ENCODE measurements around the gene PYGB. TPM values are rescaled to one million over a fixed set of nuclear protein-coding genes. Genes with fewer than 3 reads are reported as not detected.

The PYGB gene
- total RNA-seq, 4 donors from 2014 or later, result 83.2 to 141 (median 94.6) TPM

DNA sequence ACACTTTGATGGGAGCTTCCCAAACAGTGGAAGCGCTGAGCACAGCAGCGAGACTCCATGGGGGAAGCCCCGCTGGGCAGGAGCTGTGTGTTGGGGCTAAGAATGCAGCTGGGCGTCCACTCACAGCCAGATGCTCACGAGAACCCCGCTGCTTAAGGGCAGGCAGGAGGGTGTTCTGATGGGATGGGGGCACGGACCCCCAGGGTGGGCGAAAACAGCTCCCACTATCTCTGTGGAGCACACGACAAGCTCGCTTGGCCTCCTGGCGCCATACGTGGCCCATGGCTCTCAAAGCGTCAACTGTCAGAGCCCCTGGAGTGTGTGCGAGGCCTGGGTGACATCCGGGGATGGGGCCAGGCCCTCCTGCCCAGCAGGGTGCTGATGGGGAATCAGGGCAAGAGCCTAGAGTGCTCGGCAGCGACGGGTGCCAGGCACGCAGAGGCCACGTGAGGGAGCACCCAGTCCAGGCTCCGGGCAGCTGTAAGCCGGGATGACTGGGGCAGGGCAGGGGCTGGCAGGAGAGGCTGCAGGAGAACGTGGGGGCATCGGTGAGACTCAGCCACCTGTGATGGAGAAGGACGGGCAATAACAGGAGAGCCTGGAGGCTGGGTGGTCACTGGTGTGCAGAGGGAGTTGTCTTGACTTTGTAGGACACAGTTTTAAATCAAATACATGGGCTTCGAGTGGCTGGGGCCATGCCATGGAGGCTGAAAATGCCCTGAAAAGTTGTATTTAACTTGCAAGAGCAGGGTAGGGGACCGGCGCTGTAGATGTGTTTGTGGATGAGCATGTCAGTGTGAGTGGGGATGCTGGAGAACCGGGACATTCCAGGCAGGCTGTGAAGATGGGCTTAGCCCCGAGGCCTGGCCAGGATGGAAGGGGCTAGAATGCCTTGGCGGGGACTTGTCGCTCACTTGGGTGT is 27.3 kb downstream of the PYGB start:
- intact Hi-C loops (cut with DNase I), result no loop called here
- peak; percentile 0 to 1 for DNase-seq
- H3K27me3 ChIP-seq, result no peaks in the 10 kb centered on the region
- TF ChIP-seq, protein P1, sequence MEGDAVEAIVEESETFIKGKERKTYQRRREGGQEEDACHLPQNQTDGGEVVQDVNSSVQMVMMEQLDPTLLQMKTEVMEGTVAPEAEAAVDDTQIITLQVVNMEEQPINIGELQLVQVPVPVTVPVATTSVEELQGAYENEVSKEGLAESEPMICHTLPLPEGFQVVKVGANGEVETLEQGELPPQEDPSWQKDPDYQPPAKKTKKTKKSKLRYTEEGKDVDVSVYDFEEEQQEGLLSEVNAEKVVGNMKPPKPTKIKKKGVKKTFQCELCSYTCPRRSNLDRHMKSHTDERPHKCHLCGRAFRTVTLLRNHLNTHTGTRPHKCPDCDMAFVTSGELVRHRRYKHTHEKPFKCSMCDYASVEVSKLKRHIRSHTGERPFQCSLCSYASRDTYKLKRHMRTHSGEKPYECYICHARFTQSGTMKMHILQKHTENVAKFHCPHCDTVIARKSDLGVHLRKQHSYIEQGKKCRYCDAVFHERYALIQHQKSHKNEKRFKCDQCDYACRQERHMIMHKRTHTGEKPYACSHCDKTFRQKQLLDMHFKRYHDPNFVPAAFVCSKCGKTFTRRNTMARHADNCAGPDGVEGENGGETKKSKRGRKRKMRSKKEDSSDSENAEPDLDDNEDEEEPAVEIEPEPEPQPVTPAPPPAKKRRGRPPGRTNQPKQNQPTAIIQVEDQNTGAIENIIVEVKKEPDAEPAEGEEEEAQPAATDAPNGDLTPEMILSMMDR (IDR thresholded peaks at IDR 0.05), result no peak
- TF ChIP-seq POLR2A (IDR thresholded peaks at IDR 0.05), result no peak
- no peak overlapping the region for H3K27ac ChIP-seq
- WGBS, 2 donors, result 93% methylated on average over 32 of the region's 32 CpGs
- H3K4me1 ChIP-seq, result peaks cover 0 to 7% of the 10 kb centered on the region in 2 donors
- peaks cover 54 to 66% of the 10 kb centered on the region in 2 donors for H3K36me3 ChIP-seq
- H3K4me3 ChIP-seq (replicated peaks in 1 of 3), result no peak overlapping the region
- H3K9me3 ChIP-seq, result no peaks in the 10 kb centered on the region

DNA sequence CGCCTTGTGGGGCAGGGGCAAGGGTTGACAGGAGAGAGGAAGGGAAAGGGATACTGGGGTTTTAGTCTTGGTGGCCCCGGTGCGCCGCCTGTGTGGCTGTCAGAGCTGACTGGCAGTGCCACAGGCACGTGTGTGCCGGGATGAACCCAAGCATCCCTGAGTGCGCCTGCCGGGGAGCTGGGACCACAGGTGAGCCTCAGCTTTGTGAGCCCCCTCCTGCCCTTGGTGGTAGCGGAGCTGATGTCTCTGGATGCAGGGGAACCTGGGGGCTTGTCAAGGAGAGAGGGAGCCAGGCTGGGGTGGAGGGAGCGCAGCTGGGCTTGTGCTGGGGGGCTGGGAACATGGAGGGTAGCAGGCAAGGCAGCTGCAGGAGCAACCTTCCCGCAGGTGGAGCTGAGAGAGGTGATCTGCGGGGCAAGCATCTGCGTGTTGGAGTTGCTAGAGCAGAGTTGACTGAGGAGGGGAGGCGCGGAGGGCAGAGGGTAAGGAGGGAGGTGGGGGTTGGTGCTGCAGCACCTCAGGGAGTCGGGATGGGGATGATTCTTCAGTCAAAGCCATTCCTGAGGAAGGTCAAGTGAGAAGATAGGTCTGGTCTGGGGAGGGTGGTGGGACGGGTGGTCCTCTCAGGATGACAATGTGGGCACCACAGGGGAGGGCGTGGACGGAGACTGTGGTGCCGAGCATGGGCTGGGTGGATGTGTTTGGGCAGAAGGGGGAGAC is 28.1 kb downstream of the PYGB start:
- no peak overlapping the region for H3K4me3 ChIP-seq (replicated peaks in 1 of 3)
- no peaks in the 10 kb centered on the region for H3K9me3 ChIP-seq
- peak; percentile 0 to 1 for DNase-seq
- no peaks in the 10 kb centered on the region for H3K27me3 ChIP-seq
- H3K36me3 ChIP-seq, result peaks cover 52 to 59% of the 10 kb centered on the region in 2 donors
- intact Hi-C loops (cut with DNase I), result no loop called here
- no peak overlapping the region for H3K27ac ChIP-seq
- no peak for TF ChIP-seq POLR2A (IDR thresholded peaks at IDR 0.05)
- TF ChIP-seq, protein P1 (IDR thresholded peaks at IDR 0.05), result no peak
- peaks cover 0 to 13% of the 10 kb centered on the region in 2 donors for H3K4me1 ChIP-seq
- 95 to 97% methylated on average over 20 of the region's 20 CpGs for WGBS, 2 donors

DNA sequence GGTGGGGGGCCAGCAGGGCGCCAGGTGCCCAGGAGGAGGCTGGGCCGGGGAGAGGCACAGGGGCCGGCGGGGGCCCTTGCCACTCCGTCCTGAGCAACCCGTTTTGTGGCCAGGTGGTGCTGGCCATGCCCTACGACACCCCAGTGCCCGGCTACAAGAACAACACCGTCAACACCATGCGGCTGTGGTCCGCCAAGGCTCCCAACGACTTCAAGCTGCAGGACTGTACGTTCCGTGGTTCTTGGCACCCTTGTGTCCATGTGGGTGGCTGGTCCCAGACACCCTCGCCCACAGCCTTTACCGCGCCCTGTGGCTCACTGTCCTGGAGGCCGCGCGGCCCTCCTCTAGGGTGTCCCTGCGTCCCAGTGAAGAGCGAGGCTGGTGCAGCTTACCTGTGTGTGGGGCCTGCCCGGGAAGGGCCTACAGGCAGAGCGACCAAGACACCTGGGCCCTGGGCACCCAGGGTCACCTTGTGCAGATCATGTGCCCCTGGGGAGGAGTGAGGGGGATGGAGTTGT is 28.7 kb downstream of the PYGB start:
- peaks cover 0 to 13% of the 10 kb centered on the region in 2 donors for H3K4me1 ChIP-seq
- intact Hi-C loops (cut with DNase I), result no loop called here
- WGBS, 2 donors, result 89 to 100% methylated on average over 10 to 15 of the region's 24 CpGs

DNA sequence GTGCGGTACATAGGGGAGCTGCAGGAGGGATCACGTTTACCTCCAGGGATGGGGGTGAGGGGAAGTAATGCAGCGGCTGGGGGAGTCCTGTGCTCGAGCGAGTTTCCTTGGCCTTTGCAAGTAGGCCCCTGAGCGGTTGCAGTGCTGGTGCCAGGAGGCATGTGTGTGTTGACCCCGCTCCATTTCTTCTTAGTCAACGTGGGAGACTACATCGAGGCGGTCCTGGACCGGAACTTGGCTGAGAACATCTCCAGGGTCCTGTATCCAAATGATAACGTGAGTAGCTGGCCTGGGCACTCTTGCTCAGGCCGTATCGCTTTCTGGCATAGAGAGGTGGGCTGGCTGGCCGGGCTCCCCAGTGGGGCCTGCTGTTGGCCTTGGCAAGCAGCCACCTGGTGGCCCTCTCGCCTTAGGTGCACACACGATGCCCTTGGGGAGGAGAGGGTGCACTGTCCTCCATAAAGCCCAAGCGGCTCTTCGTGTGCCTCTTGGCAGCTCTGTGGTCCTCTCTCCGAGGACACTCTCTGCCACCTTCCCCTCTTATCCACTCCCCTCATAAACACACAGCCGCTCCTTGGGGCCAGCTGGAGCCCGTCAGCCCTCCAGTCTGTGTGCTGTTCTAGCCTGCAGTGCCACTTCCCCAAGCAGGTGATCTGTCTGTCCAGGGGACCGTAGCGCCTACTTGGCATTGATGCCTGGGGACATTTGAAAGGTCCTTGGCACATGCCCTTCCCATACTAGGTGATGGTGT is 29.3 kb downstream of the PYGB start:
- TF ChIP-seq, protein P1 (IDR thresholded peaks at IDR 0.05), result no peak
- no peak for TF ChIP-seq POLR2A (IDR thresholded peaks at IDR 0.05)
- Histone ChIP-seq H3K27ac (no peak overlapping the region), H3K9me3 (no peaks in the 10 kb centered on the region), H3K36me3 (peaks cover 50 to 54% of the 10 kb centered on the region in 2 donors), H3K4me1 (peaks cover 0 to 13% of the 10 kb centered on the region in 2 donors), H3K4me3 (replicated peaks in 1 of 3) (no peak overlapping the region), H3K27me3 (no peaks in the 10 kb centered on the region)
- peak; percentile 8 to 36 for DNase-seq
- 87 to 94% methylated on average over 22 to 24 of the region's 24 CpGs for WGBS, 2 donors
- intact Hi-C loops (cut with DNase I), result no loop called here

More for the DNA sequence above, 28.7 kb downstream of the PYGB start:
- no peak overlapping the region for H3K27ac ChIP-seq
- peaks cover 52 to 59% of the 10 kb centered on the region in 2 donors for H3K36me3 ChIP-seq
- no peaks in the 10 kb centered on the region for H3K9me3 ChIP-seq
- peak; percentile 0 to 2 for DNase-seq
- H3K4me3 ChIP-seq (replicated peaks in 1 of 3), result no peak overlapping the region
- no peaks in the 10 kb centered on the region for H3K27me3 ChIP-seq
- TF ChIP-seq POLR2A (IDR thresholded peaks at IDR 0.05), result no peak
- TF ChIP-seq, protein P1 (IDR thresholded peaks at IDR 0.05), result no peak

Measured in thyroid gland (tissue), 4 donors.